ENCODE measurements around the gene KDM4C.

The KDM4C gene

GRCh38 chr9:6811436-6811835, 53.7 kb downstream of the KDM4C start:
- no peak for DNase-seq

GRCh38 chr9:6816581-6816980, 58.8 kb downstream of the KDM4C start:
- no peak for DNase-seq

- no peak for DNase-seq
These were observed 60.6 kb downstream of the KDM4C start for GRCh38 chr9:6818292-6818922.

GRCh38 chr9:6819112-6819511, 61.3 kb downstream of the KDM4C start:
- DNase-seq: no peak

GRCh38 chr9:6819529-6819928, 61.8 kb downstream of the KDM4C start:
- DNase-seq: no peak

GRCh38 chr9:6822696-6823095, 64.9 kb downstream of the KDM4C start:
- no peak for DNase-seq

GRCh38 chr9:6827439-6828145, 69.8 kb downstream of the KDM4C start:
- DNase-seq: no peak

GRCh38 chr9:6829027-6829426, 71.3 kb downstream of the KDM4C start:
- DNase-seq: no peak

- no peak for DNase-seq
These were observed 71.8 kb downstream of the KDM4C start for GRCh38 chr9:6829536-6829935.

GRCh38 chr9:6833518-6834192, 75.9 kb downstream of the KDM4C start:
- DNase-seq: no peak

- DNase-seq: no peak
These were observed 76.5 kb downstream of the KDM4C start for GRCh38 chr9:6834306-6834705.

- no peak for DNase-seq
These were observed 80.4 kb downstream of the KDM4C start for GRCh38 chr9:6838158-6838557.

GRCh38 chr9:6842584-6842947, 84.8 kb downstream of the KDM4C start:
- no peak for DNase-seq

- no peak for DNase-seq
These were observed 86.0 kb downstream of the KDM4C start for GRCh38 chr9:6843742-6844141.

- no peak for DNase-seq
These were observed 86.5 kb downstream of the KDM4C start for GRCh38 chr9:6844267-6844666.

GRCh38 chr9:6845128-6845826, 87.5 kb downstream of the KDM4C start:
- DNase-seq: no peak

- no peak for DNase-seq
These were observed 88.1 kb downstream of the KDM4C start for GRCh38 chr9:6845880-6846279.

GRCh38 chr9:6852243-6852963, 94.6 kb downstream of the KDM4C start:
- no peak for DNase-seq

GRCh38 chr9:6855860-6856259, 98.1 kb downstream of the KDM4C start:
- DNase-seq: no peak

- DNase-seq: no peak
These were observed 106.3 kb downstream of the KDM4C start for GRCh38 chr9:6864102-6864501.

- DNase-seq: no peak
These were observed 111.5 kb downstream of the KDM4C start for GRCh38 chr9:6869081-6869948.

GRCh38 chr9:6870149-6870548, 112.4 kb downstream of the KDM4C start:
- no peak for DNase-seq

Measured in CD4-positive, alpha-beta T cell treated with Interleukin-15 for 1 hour (primary cell).